H7 (cell line): Measurements from ENCODE around the gene PSG1. TPM values are rescaled to one million over a fixed set of nuclear protein-coding genes. Genes with fewer than 3 reads are reported as not detected.
"Not testable (repeated sequence)": the region's sequence is repeated elsewhere in the genome, so short reads cannot be mapped to it uniquely, and the experiment has no call there.

ENCODE experiments used
- DNase-seq: peaks from one replicate; pipeline ENCODE4 v3.0.0; 2012
- H3K27me3 ChIP-seq: 2 replicates; pipeline ENCODE4 v1.6.0; 2011; ENCODE audit warnings: mild to moderate bottlenecking, low read length; ENCODE audit not compliant: control insufficient read depth, insufficient read depth
- H3K36me3 ChIP-seq: replicated peaks from 2 replicates; pipeline ENCODE4 v1.5.1; 2011; ENCODE audit warnings: low read length; ENCODE audit not compliant: control insufficient read depth, insufficient read depth
- H3K4me3 ChIP-seq: 2 replicates; pipeline ENCODE4 v1.5.1; 2011; ENCODE audit warnings: low read depth, mild to moderate bottlenecking, control low read depth, low read length, moderate library complexity; ENCODE audit not compliant: insufficient read depth
- total RNA-seq: library from RNA; depleted of rRNA; stranded (reverse); fragments of >200 nt; shearing (Covaris generic); gene quantifications from 2 replicates; pipeline ENCODE4 v1.2.3, GENCODE V29; 2014; rRNA removed

Gene PSG1
- total RNA-seq, 1 experiment from 2014 or later: not detected

DNA sequence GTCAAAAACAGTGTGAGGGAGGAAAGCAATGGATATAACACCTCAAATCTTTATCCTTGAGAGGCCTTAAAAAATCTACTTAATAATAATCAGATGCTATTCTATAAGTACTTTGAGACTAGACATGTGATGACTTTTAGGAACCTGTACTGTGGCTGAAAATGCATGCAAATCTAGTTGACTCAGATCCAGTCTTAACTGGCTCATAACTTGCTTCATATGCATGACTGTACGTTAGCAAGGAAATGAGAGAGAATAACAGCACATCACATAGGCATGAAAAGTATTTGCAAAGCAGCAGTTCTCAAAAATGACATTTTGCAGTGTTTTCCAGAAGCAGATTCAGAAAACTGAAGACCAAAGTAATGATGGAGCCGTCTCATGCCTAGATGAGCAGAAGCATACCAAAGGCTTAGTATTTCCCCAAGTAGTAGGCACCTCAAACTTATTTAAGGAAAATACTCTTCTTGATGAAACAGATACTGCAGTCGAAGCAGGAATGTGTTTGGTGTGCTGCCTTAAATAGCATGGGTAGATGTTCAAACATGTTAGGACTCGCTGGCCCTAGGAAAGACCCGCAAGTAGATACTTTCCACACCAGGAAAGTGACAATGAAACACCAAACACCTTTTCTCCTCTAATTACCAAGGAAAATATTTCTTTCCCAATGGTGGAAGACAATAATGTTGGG is 59.4 kb downstream of the PSG1 start:
- H3K27me3 ChIP-seq, DNase-seq, H3K4me3 ChIP-seq, H3K36me3 ChIP-seq: not testable (repeated sequence)

DNA sequence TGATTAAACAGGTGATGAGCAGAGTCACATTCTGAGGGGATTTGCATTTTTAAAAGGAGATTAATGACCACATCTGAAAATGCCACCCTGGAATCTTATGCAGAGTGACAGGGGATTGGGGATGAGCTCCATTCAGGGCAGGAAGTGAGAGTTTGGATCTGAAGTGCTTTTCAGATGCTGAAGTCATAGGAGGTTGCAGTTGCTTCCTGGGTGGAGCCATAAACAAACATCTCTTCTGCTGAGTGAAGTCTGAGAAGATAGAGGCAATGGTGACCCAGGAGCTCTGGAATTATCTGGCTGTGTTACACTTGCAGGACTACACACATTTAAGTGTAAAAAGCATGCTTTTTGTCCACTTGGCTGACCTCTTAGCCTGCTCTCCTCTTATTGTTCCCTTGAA is 62.6 kb downstream of the PSG1 start:
- Histone ChIP-seq H3K27me3 (no peaks in the 10 kb centered on the region), H3K4me3 (no peak overlapping the region), H3K36me3 (no peaks in the 10 kb centered on the region)
- no peak for DNase-seq

Other genes with a start within 250 kb of the PSG1 start
- not detected in 2 replicates for gene PSG3, start 139.2 kb downstream of the PSG1 start, total RNA-seq
- gene PSG8, start 114.0 kb downstream of the PSG1 start, total RNA-seq: not detected in 2 replicates
- gene PSG6, start 38.2 kb upstream of the PSG1 start, total RNA-seq: not detected in 2 replicates
- not detected in 2 replicates for gene PSG7, start 57.5 kb upstream of the PSG1 start, total RNA-seq
- gene PSG11, start 146.8 kb upstream of the PSG1 start, total RNA-seq: not detected in 2 replicates
- not detected in 2 replicates for gene PSG2, start 203.0 kb upstream of the PSG1 start, total RNA-seq